Epithelial cell of proximal tubule (primary cell): ENCODE measurements around the gene ARID3C. TPM values are rescaled to one million over a fixed set of nuclear protein-coding genes. Genes with fewer than 3 reads are reported as not detected.

Experiments
- DNase-seq: peaks from one replicate; pipeline ENCODE4 v3.0.0-alpha.2; 2011; ENCODE audit warnings: low read depth
- H3K4me3 ChIP-seq: 2 replicates; pipeline ENCODE4 v1.5.1; 2011; ENCODE audit warnings: low read depth, mild to moderate bottlenecking, low read length
- total RNA-seq: library from RNA; depleted of rRNA; stranded (reverse); fragments of >200 nt; gene quantifications from 2 replicates; pipeline ENCODE4 v1.2.3, GENCODE V29; 2015
- TF ChIP-seq, protein P1 (sequence below): conservative IDR thresholded peaks from 2 replicates; pipeline ENCODE4 v1.5.1; 2012; ENCODE audit warnings: low read depth, mild to moderate bottlenecking, low read length

The ARID3C gene
- total RNA-seq, 1 donor from 2014 or later: not detected

DNA sequence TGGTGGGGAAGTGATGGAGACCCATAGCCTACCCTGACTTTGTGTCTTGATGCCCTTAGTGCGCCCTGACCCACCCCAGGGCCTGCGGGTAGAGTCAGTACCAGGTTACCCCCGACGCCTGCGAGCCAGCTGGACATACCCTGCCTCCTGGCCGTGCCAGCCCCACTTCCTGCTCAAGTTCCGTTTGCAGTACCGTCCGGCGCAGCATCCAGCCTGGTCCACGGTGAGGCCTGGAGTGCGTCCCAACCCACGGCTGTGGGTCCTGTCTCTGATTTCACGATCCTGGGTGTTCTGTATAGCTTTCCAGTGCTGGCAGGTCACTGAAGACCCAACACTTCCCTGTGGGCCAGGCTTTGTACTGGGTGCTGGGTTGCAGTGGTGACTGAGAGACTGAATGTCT, 29.6 kb upstream of the ARID3C start:
- TF ChIP-seq, protein P1, sequence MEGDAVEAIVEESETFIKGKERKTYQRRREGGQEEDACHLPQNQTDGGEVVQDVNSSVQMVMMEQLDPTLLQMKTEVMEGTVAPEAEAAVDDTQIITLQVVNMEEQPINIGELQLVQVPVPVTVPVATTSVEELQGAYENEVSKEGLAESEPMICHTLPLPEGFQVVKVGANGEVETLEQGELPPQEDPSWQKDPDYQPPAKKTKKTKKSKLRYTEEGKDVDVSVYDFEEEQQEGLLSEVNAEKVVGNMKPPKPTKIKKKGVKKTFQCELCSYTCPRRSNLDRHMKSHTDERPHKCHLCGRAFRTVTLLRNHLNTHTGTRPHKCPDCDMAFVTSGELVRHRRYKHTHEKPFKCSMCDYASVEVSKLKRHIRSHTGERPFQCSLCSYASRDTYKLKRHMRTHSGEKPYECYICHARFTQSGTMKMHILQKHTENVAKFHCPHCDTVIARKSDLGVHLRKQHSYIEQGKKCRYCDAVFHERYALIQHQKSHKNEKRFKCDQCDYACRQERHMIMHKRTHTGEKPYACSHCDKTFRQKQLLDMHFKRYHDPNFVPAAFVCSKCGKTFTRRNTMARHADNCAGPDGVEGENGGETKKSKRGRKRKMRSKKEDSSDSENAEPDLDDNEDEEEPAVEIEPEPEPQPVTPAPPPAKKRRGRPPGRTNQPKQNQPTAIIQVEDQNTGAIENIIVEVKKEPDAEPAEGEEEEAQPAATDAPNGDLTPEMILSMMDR: no peak
- H3K4me3 ChIP-seq: no peak overlapping the region
- DNase-seq: no peak

GRCh38 chr9:34656992-34657391, 28.1 kb upstream of the ARID3C start:
- no peak overlapping the region for H3K4me3 ChIP-seq
- TF ChIP-seq, protein P1: no peak
- no peak for DNase-seq

- no peak for DNase-seq
- TF ChIP-seq, protein P1: no peak
- no peak overlapping the region for H3K4me3 ChIP-seq
Measured at GRCh38 chr9:34655394-34655793, 26.5 kb upstream of the ARID3C start.

- H3K4me3 ChIP-seq: no peak overlapping the region
- TF ChIP-seq, protein P1: no peak
- DNase-seq: no peak
Measured at GRCh38 chr9:34654323-34655051, 25.6 kb upstream of the ARID3C start.

- TF ChIP-seq, protein P1: no peak
- no peak overlapping the region for H3K4me3 ChIP-seq
- no peak for DNase-seq
Measured at GRCh38 chr9:34653151-34654072, 24.5 kb upstream of the ARID3C start.

DNA sequence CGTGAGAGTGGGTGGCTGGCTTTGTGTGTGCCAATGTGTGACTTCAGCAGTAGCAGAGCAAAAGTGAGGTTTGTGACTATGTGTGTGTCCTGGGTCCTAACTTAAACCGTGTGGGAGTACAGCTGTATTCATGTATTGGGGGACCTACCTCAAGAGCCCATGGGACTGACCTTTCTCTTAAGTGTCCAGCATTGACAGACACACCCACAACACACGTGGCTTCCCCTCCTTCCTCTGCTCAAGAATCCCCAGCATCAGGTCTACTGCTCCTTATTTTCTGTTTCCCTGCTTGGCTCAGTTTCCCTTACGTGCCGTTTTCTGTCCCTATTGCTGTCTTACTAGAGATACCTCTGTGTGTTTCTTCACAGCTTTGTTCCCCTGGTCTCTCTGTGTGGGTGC, 23.7 kb upstream of the ARID3C start:
- TF ChIP-seq, protein P1: no peak
- H3K4me3 ChIP-seq: peak overlapping the region; percentile 62
- DNase-seq: no peak
